ENCODE results near the gene WDR1. TPM values are rescaled to one million over a fixed set of nuclear protein-coding genes. Genes with fewer than 3 reads are reported as not detected.

The WDR1 gene
- total RNA-seq, 1 experiment from 2014 or later: 199 TPM

DNA sequence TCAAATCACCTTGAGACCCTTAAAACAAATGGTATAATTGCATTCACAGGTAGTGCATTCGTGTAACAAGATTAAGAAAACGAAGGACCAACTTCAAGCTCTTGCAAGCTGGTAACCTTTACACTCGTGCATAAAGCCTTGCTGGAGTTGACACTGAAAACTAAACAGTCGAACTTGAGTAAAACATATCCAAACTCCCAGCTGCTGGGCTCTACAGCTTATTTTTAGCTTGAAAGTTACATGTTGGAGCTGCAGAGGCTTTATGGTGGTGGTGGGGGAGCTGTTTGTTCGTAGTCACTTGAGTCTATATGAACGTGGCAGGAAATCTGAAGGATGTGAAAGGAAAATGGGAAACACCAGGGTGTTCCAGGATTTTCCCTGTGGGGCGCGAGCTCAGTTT is 2.7 kb upstream of the WDR1 start:
- H3K36me3 Mint-ChIP-seq (ENCODE audit: insufficient read depth, unreplicated experiment): peaks cover 34% of the 10 kb centered on the region
- peaks cover 19% of the 10 kb centered on the region for H3K4me1 Mint-ChIP-seq (ENCODE audit: low read depth, unreplicated experiment)
- DNase-seq: no peak
- no TSS peak for BruUV-seq (replicated peaks)
- TF ChIP-seq, protein P1, sequence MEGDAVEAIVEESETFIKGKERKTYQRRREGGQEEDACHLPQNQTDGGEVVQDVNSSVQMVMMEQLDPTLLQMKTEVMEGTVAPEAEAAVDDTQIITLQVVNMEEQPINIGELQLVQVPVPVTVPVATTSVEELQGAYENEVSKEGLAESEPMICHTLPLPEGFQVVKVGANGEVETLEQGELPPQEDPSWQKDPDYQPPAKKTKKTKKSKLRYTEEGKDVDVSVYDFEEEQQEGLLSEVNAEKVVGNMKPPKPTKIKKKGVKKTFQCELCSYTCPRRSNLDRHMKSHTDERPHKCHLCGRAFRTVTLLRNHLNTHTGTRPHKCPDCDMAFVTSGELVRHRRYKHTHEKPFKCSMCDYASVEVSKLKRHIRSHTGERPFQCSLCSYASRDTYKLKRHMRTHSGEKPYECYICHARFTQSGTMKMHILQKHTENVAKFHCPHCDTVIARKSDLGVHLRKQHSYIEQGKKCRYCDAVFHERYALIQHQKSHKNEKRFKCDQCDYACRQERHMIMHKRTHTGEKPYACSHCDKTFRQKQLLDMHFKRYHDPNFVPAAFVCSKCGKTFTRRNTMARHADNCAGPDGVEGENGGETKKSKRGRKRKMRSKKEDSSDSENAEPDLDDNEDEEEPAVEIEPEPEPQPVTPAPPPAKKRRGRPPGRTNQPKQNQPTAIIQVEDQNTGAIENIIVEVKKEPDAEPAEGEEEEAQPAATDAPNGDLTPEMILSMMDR (IDR thresholded peaks at IDR 0.05; ENCODE audit: unreplicated experiment): no peak
- intact Hi-C loops (cut with micrococcal nuclease; ENCODE audit: unreplicated experiment): no loop called here
- H3K9me3 Mint-ChIP-seq (ENCODE audit: low read depth, unreplicated experiment): no peaks in the 10 kb centered on the region
- H3K4me3 Mint-ChIP-seq (ENCODE audit: low read depth, unreplicated experiment): no peak overlapping the region
- no peaks in the 10 kb centered on the region for H3K27me3 Mint-ChIP-seq (ENCODE audit: unreplicated experiment)
- no peak overlapping the region for H3K27ac Mint-ChIP-seq (ENCODE audit: unreplicated experiment)
- CTCF ChIA-PET: interaction anchor here (1.1 kb wide), 1 partner anchor 39 kb away, joined by 7 read pairs; no protein-coding TSS in a partner anchor

GRCh38 chr4:10118048-10119004 is 1.7 kb upstream of the WDR1 start:
- Mint-ChIP-seq H3K4me1 (ENCODE audit: low read depth, unreplicated experiment) (peaks cover 21% of the 10 kb centered on the region), H3K27me3 (ENCODE audit: unreplicated experiment) (no peaks in the 10 kb centered on the region), H3K9me3 (ENCODE audit: low read depth, unreplicated experiment) (no peaks in the 10 kb centered on the region), H3K27ac (ENCODE audit: unreplicated experiment) (no peak overlapping the region), H3K36me3 (ENCODE audit: insufficient read depth, unreplicated experiment) (peaks cover 44% of the 10 kb centered on the region), H3K4me3 (ENCODE audit: low read depth, unreplicated experiment) (peak overlapping the region; percentile 82)
- CTCF ChIA-PET: interaction anchor here (1.1 kb wide), 1 partner anchor 40 kb away, joined by 7 read pairs; no protein-coding TSS in a partner anchor
- intact Hi-C loops (cut with micrococcal nuclease; ENCODE audit: unreplicated experiment): no loop called here
- DNase-seq: no peak
- BruUV-seq (replicated peaks): no TSS peak
- TF ChIP-seq, protein P1 (IDR thresholded peaks at IDR 0.05; ENCODE audit: unreplicated experiment): no peak

GRCh38 chr4:10117359-10118047 is 904 bp upstream of the WDR1 start:
- intact Hi-C loops (cut with micrococcal nuclease; ENCODE audit: unreplicated experiment): no loop called here
- no peak for DNase-seq
- Mint-ChIP-seq H3K4me3 (ENCODE audit: low read depth, unreplicated experiment) (peak overlapping the region; percentile 82), H3K9me3 (ENCODE audit: low read depth, unreplicated experiment) (no peaks in the 10 kb centered on the region), H3K27ac (ENCODE audit: unreplicated experiment) (peak overlapping the region; percentile 93), H3K27me3 (ENCODE audit: unreplicated experiment) (no peaks in the 10 kb centered on the region), H3K36me3 (ENCODE audit: insufficient read depth, unreplicated experiment) (peaks cover 50% of the 10 kb centered on the region), H3K4me1 (ENCODE audit: low read depth, unreplicated experiment) (peaks cover 20% of the 10 kb centered on the region)
- TF ChIP-seq, protein P1 (IDR thresholded peaks at IDR 0.05; ENCODE audit: unreplicated experiment): no peak
- CTCF ChIA-PET: no interaction called here
- BruUV-seq (replicated peaks): TSS peak; percentile 94

DNA sequence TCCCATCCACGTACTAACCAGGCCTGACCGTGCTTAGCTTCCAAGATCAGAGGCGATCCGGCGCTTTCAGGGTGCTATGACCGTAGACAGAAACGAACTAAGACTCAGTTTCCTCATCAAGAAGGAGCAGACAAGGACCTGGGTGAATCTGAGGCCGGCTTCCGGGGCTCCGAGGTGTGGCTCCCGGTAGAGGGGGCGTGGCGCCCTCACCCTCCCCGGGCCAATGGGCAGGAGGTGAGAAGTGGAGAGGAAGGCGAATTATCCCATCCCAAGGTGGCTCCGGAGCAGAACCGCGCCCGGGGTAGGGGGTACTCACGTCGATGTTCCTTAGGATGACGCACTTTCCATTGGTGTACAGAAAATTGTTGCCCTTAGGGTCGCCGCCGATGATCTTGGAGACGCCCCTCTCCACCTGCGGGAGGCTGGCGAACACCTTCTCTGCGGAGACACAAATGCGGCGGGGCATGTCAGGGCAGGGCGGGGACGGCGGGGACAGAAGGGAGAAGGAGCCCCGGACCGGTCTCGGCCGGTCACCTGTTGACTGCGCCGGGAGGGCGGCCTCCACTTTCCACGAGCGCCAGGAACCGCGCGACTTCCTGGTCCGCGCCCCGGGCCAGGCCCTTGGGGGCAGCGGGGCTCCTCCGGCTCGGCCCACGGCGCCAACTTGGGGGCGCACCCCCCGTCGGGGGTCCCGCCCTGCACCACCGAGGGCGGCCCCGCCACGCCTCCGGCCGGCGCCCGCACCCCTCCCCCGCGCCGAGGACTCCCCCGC is 616 bp downstream of the WDR1 start:
- intact Hi-C loops (cut with micrococcal nuclease; ENCODE audit: unreplicated experiment): no loop called here
- Mint-ChIP-seq H3K27me3 (ENCODE audit: unreplicated experiment) (no peaks in the 10 kb centered on the region), H3K27ac (ENCODE audit: unreplicated experiment) (peak overlapping the region; percentile 85), H3K9me3 (ENCODE audit: low read depth, unreplicated experiment) (no peaks in the 10 kb centered on the region), H3K4me3 (ENCODE audit: low read depth, unreplicated experiment) (peak overlapping the region; percentile 82), H3K4me1 (ENCODE audit: low read depth, unreplicated experiment) (peaks cover 20% of the 10 kb centered on the region), H3K36me3 (ENCODE audit: insufficient read depth, unreplicated experiment) (peaks cover 64% of the 10 kb centered on the region)
- TF ChIP-seq, protein P1 (IDR thresholded peaks at IDR 0.05; ENCODE audit: unreplicated experiment): no peak
- CTCF ChIA-PET: no interaction called here
- BruUV-seq (replicated peaks): no TSS peak
- peak; percentile 70 for DNase-seq

All from Calu3 (cell line).